Measurements from ENCODE around the gene SLCO2A1. TPM values are rescaled to one million over a fixed set of nuclear protein-coding genes. Genes with fewer than 3 reads are reported as not detected.
A peak's percentile ranks its signal among the peaks of the same experiment; 100 is the strongest.

The SLCO2A1 gene
- total RNA-seq, 1 experiment from 2014 or later, result not detected

DNA sequence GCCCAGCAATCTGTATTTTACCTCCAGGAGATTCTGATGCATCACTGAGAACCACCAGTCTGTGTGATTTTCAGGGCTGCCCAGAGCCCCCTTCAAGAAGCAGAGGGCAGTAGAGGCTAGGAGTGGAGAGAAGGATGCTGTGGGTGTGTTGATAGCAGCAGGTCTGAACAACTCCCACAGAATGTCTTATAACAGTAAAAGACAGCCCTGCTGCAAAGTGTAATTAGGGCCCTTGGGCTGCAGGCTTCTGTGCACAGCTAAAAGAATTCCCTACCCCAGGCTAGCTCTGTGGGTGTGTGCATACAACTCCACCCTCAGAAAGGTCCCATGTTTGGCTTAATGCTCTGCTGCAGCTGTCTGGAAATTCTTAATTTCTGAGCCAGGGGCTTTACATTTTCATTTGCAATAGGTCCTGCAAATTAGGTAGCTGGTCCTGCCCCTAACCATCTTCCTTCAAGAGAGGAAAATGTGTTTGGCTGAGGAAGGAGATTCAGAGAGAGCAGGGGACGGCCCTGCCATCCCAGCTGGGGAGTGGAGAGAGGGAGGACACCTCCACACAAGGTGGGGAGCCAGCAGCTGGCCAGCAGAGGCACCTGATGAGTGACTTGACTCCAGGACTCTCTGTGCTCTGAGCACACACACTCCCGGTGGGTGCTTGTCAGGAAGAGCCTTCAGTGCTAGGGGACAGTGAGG lies 90.8 kb downstream of the SLCO2A1 start:
- Histone ChIP-seq H3K27ac (no peak overlapping the region), H3K27me3 (no peaks in the 10 kb centered on the region), H3K9me3 (replicated peaks) (no peaks in the 10 kb centered on the region), H3K4me1 (peaks cover 12% of the 10 kb centered on the region), H3K36me3 (no peaks in the 10 kb centered on the region), H3K4me3 (no peak overlapping the region)
- no peak for DNase-seq

DNA sequence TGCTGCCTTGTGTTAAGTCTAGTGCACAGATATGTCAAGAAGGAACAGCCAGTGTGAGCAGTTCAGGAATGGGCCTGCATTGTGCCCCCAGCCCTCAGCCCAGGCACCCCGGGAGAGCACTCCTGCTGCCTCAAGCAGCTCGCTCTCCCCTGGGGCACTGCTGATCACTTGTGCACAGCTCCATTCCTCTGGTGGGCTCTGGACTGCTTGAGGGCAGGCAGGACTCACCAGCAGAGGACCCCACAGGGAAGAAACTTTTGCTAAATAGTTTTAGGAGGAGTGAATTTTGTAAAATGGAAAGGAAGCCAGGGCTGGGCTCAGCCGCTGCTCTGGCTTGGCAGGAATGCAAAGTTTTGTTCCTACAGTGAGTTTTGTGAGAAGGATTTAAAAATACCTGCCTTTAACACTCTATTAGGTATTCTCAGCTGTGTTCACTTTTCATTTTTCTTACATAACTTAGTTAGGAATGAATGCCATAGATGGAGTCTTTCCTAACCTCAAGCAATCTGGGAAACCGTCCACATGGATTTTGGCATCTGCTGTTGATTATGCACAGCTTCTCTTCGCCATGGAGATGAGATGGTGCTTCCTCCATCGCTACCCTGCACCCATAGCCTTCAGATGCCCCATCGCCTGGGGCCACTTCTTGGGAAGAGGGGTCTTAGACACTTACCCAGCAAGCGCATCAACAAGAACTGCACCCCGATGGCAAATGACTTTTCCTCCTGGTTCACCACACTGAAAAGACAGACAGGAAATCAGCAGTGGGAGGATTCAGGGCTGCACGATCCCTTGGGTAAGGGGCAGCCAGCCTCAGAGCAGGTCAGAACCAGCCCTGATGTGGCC lies 91.7 kb downstream of the SLCO2A1 start:
- Histone ChIP-seq H3K4me3 (no peak overlapping the region), H3K4me1 (peaks cover 8% of the 10 kb centered on the region; the same call in 1 of the 2 replicates), H3K27ac (no peak overlapping the region), H3K9me3 (replicated peaks) (no peaks in the 10 kb centered on the region), H3K36me3 (no peaks in the 10 kb centered on the region), H3K27me3 (no peaks in the 10 kb centered on the region)
- no peak for DNase-seq

DNA sequence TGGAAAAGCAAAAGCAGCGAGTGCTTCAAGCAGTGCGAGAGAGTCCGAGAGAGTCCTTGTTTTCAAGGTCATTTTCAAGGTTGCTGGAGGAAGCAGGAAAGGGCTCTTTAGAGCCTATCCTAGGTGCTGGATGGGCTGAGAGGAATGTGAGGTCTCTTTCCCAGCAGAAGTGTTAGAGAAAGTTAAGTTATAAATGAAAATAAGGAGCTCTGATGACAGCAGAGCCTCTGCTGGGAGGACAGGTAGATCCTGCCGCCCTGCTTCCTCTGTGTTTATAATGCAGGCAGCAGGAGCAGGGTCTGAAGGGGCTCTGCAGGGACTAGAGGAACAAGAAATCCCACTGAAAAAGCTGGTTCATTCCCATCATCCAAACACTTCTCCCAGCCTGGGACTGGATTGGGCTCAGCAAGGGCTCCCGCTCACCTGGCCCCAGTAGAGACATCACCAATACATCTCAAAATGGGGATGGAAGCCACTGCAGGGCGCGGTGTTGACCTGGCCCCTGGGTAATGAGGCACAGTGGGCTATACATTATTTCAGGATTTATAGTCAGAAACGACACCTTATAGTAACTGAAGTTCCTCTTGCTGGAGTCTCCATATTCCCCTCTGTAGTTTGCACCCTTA lies 92.6 kb downstream of the SLCO2A1 start:
- Histone ChIP-seq H3K9me3 (replicated peaks) (no peaks in the 10 kb centered on the region), H3K4me1 (peaks cover 8% of the 10 kb centered on the region; the same call in 1 of the 2 replicates), H3K36me3 (no peaks in the 10 kb centered on the region), H3K27ac (no peak overlapping the region), H3K4me3 (no peak overlapping the region), H3K27me3 (no peaks in the 10 kb centered on the region)
- DNase-seq, result no peak

DNA sequence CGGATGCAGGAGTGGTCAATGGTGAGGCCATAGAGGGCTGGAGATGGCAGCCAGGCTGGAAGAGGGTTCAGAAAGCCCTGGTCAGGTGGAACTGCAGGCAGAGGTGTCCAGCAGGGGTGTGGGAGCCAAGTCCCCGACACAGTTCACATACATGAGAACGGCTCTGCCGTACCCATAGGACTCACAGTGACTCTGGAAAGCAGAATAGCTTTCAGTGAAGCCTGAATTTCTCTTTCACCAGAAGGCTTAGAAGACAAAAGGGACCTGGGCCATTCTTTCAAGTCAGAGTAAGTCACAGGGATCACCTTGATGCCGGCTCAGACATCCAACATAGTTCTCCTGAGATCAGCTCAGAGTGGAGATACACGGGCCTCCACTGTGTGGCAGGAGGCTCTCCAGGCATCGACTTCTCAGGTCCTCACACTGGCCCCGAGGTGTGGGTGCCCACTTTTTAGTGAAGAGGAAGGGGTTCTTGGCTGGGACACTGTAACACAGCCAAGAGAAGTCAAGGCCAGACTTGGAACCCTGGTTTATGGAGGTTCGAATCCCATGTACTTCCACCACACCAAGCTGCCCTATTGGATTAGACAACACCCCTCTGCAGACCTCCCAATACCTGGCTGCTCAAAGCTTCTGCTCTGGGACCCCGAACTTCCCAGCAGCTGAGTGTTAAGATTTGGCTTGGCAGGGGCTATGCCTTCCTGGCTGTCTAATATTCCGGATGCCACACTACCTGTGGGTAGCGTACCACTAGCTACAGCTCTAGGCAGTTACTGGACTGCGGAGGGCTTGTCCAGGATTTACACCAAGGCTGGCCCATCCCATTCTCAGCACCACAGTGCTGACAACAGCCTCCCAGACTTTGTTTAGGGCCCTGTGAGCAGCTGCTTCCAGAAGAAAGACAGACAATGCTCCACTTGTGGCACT lies 93.6 kb downstream of the SLCO2A1 start:
- DNase-seq, result peak in 1 of 2 experiments; percentile 46
- Histone ChIP-seq H3K27me3 (no peaks in the 10 kb centered on the region), H3K4me3 (no peak overlapping the region), H3K27ac (no peak overlapping the region), H3K36me3 (no peaks in the 10 kb centered on the region), H3K9me3 (replicated peaks) (no peaks in the 10 kb centered on the region), H3K4me1 (peaks cover under 1% of the 10 kb centered on the region; the same call in 1 of the 2 replicates)

DNA sequence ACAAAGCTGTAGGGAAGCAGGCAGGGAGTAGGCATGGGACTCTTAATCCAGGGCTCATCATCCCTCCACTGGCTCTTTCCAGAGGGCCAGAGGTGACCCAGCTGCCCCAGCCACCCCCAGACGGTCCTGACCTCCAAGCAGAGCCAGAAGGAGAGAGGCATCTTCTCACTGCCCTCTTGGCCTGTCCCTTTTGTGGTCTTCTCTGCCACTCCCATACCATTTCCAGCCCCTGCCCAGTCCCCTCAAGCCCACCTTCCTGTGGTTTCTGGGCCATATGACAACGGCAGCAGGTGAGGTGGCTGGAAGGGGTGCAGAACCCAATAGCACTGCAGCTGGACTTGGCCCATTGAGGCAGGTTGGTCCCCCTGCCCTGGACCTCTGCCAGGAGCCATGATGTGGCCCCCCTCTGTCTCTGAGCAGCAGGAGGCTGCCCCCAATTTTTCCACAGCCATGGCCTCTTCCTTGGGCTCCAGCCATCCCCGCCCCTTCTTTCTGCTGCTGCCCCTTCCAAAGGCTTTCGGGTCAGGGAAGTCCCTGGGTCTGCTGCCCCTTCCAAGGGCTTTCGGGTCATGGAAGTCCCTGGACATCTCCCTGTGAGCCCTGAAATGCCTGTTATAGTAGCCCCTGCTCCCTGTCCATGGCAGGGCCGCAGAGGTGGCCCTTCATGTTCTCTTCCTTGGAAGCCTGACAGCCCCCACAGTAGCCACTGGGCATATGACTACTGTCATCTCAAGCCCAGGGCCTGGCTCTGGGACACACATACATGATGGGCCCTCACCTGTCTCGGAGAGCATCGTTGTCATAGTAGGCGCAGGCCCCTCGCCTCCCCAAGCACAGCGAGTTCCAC lies 94.5 kb downstream of the SLCO2A1 start:
- Histone ChIP-seq H3K36me3 (no peaks in the 10 kb centered on the region), H3K27ac (no peak overlapping the region), H3K4me3 (no peak overlapping the region), H3K4me1 (no peaks in the 10 kb centered on the region), H3K9me3 (replicated peaks) (no peaks in the 10 kb centered on the region), H3K27me3 (no peaks in the 10 kb centered on the region)
- no peak for DNase-seq

DNA sequence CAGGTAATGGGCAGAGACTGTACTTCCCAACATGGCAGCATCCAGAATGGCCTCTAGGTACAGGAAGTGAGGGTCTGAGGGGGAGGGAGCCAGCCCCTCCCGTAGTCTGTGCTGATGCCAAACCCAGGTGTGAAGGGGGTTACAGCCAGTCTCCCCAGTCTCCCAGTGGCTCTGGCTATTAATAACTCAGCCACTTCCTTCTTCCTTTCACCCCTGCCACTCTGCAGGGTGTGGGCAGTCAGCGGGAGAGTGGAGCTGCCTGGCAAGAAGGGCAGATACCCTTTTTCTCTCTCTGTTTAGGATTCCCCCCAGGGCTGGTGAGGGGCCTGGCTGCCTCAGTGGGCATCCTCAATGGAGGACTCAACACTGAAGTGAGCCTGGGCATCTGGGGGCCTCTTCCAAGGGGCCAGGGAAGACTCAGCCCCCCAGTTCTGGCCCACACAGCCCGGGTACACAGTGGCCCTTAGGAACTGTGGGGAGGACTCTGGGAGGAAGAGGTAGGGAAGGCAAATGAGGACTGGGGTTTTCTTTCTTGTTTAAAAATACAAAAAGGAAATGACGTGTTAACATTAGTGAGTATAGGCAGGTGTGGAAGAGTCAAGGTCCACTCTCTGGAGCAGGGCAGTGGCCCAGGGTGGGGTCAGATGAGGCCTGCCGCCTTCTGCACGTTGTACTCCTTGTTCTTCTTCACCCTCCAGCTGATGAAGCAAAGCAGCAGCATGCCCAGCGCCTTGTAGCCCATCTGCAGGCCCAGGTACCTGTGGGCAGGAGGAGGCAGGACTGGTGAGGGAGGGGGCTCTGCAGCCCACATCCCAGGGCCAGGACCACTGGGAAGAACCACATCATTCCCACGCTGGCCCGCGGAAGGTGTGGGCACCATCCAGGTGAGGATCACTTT lies 95.4 kb downstream of the SLCO2A1 start:
- Histone ChIP-seq H3K4me1 (no peaks in the 10 kb centered on the region), H3K27me3 (no peaks in the 10 kb centered on the region), H3K9me3 (replicated peaks) (no peaks in the 10 kb centered on the region), H3K36me3 (no peaks in the 10 kb centered on the region), H3K4me3 (no peak overlapping the region), H3K27ac (no peak overlapping the region)
- DNase-seq, result no peak

DNA sequence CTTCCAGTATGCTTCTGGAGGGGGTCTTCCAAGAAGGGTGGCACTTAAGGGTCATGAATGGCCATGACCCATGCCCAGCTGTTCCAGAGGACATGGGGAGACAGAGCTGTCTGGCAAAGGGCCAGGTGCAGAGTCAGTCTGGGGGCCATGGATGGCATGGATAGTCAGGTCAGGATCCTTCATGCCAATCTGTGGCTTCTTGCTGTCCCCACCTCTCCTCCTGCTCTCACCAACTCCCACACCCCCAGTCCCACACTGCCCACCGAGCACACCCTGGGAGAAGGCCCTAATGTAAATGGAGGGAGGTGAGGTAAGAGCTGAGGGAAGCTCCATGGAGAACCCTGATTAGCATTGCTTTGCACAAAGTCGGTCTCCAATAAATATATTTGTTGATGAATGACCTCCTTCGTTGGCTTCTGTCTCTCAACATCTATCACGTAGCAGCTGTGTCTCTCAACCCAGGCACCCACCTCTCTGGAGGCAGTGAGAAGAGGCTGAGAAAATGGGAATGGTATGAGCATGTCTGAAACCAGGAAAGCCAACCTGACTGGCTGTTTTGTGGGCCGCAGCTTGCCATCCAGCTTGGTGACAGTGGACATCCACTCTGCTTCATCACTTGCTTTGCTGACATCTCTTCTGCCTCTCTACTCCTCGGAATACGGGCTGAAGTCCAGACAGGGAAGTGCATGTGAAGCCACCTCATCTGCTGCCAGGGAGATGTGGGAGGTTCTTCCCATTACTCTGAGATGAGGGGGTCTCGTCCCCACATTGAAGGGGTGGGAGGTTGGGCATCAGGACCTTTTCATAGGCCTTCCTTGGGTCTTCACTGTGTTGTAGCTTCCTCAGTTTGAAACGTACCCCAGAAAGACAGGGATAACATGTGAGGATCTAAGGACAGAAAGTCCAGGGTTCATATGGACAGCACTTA lies 96.4 kb downstream of the SLCO2A1 start:
- no peaks in the 10 kb centered on the region for H3K9me3 ChIP-seq (replicated peaks)
- no peaks in the 10 kb centered on the region for H3K36me3 ChIP-seq
- no peak overlapping the region for H3K27ac ChIP-seq
- H3K4me3 ChIP-seq, result no peak overlapping the region
- no peaks in the 10 kb centered on the region for H3K4me1 ChIP-seq
- DNase-seq, result no peak
- H3K27me3 ChIP-seq, result no peaks in the 10 kb centered on the region; the same call in 1 of the 2 replicates

DNA sequence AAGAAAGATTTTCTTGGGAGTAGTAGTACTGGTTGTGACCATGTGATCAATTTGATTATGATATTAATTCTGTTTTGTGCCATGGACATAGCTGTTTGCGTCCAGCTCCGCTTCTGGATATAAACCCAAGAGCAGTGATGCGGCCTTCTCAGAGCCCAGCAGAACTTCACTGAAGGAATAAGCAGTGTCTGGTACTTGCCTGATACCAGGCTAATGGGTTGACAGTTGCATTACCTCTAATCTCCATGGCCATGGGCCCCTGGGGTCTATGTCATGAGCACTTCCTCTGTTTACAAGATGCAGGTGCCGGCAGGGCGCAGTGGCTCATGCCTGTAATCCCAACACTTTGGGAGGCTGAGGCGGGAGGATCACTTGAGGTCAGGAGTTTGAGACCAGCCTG lies 97.7 kb downstream of the SLCO2A1 start:
- DNase-seq, result no peak

DNA sequence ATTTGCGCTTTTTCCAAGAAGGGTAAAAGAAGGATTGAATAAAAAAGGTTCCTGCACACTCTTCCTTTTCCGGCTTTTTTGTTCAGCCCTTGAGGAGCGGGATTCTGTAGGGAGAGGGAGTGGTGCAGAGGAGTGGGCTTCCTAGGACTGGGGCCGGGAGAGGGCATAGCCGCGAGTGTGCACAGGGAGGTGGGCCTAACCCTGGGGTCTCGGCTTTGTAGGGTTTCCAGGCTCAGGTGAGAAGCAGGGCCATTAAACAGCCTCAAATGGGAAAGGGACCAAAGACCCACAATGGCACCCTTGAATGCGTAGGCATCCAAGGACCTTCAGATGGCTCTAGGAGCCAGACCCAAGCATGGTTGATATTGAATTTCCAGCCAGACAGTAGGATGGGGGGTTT lies 98.6 kb downstream of the SLCO2A1 start:
- H3K9me3 ChIP-seq (replicated peaks), result no peaks in the 10 kb centered on the region
- no peak for DNase-seq
- H3K27me3 ChIP-seq, result no peaks in the 10 kb centered on the region; the same call in 1 of the 2 replicates
- peaks cover 4% of the 10 kb centered on the region for H3K4me1 ChIP-seq
- no peaks in the 10 kb centered on the region for H3K36me3 ChIP-seq
- H3K27ac ChIP-seq, result no peak overlapping the region
- H3K4me3 ChIP-seq, result no peak overlapping the region

More for the DNA sequence above, 97.7 kb downstream of the SLCO2A1 start:
- H3K9me3 ChIP-seq (replicated peaks), result no peaks in the 10 kb centered on the region
- H3K4me1 ChIP-seq, result peaks cover 4% of the 10 kb centered on the region
- no peaks in the 10 kb centered on the region; the same call in 1 of the 2 replicates for H3K27me3 ChIP-seq
- H3K36me3 ChIP-seq, result no peaks in the 10 kb centered on the region
- H3K4me3 ChIP-seq, result no peak overlapping the region
- no peak overlapping the region for H3K27ac ChIP-seq

DNA sequence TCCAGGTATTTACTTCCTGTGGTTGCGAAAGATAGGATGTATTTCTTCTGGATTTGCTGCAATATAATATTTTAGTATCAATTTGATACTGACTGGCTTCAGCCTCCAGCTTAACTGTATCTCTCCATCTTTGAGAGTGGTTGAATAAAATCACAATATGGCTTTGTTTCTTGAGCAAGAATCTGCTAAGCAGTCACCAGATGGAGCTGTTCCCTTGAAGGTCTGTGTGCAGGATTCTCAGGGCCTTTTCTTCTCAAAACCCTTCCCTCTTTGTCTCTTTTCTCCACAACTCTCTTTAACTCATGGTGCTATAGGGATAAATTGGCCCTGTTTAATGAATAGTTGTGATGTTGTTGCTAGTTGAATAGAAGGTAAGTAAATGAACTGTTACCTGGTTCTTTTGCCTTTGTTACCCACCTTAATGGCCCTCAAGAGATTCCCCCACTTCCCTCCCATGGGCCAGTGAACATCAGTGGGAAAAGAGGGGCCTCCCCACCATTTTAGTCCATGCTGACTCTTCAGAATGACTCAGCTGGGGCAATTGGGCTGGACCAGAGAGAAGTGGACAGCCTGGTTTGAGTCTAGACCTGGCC lies 99.3 kb downstream of the SLCO2A1 start:
- peaks cover 4% of the 10 kb centered on the region for H3K4me1 ChIP-seq
- H3K36me3 ChIP-seq, result no peaks in the 10 kb centered on the region
- H3K27me3 ChIP-seq, result no peaks in the 10 kb centered on the region; the same call in 1 of the 2 replicates
- no peak overlapping the region for H3K4me3 ChIP-seq
- no peaks in the 10 kb centered on the region for H3K9me3 ChIP-seq (replicated peaks)
- H3K27ac ChIP-seq, result no peak overlapping the region
- DNase-seq, result peak in 1 of 2 experiments; percentile 76

DNA sequence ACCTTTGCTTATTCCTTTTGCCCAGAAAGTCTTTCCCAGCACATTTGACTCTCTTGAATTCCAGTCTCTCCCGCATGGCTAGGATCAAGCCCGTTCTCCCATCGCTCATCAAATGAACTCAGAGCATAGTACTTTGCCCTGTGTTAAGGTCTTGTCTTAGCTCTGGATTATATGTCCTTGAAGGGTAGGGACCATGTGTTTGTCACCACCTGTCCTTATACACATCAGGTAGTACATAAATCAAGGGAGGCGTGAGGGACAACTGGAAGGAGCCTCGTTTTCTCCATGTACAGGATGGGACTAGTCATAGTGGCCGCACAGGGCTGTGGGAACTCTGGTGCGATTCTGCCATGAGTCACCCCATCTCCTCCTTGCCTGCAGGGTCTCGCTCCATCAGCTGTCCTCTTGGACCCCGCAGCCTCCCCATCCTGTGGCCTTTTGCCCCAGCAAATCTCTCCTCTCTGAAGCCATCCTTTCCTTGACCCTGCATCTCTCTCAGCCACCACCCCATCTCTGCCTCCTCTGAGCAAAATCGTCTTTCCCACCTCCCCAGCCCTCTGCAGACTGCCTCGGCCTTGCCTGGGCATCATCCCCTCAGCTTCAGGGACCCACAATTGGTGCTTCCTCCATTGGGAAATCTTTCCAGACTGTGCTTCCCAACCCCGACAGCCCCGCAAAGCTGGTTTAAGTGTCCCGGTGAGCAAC lies 100.7 kb downstream of the SLCO2A1 start:
- DNase-seq, result no peak
- no peaks in the 10 kb centered on the region for H3K36me3 ChIP-seq

More for the DNA sequence above, 100.7 kb downstream of the SLCO2A1 start:
- H3K27me3 ChIP-seq, result no peaks in the 10 kb centered on the region; the same call in 1 of the 2 replicates
- peaks cover 4% of the 10 kb centered on the region for H3K4me1 ChIP-seq
- no peak overlapping the region for H3K4me3 ChIP-seq
- H3K27ac ChIP-seq, result no peak overlapping the region
- H3K9me3 ChIP-seq (replicated peaks), result no peaks in the 10 kb centered on the region

Measured in SJCRH30 (cell line).